HUES6 (cell line): ENCODE measurements around the gene PLEKHH1.

Experiments used
- H3K27ac ChIP-seq: 2 replicates; pipeline ENCODE4 v1.7.0; 2013; ENCODE audit warnings: low read depth, mild to moderate bottlenecking, low read length, inconsistent platforms
- H3K27me3 ChIP-seq: 2 replicates; pipeline ENCODE4 v1.6.1; 2013; ENCODE audit warnings: low read length; ENCODE audit not compliant: control insufficient read depth, insufficient read depth
- H3K36me3 ChIP-seq: 2 replicates; pipeline ENCODE4 v1.6.1; 2013; ENCODE audit warnings: low read length; ENCODE audit not compliant: control insufficient read depth, insufficient read depth
- H3K4me1 ChIP-seq: 2 replicates; pipeline ENCODE4 v1.6.1; 2013; ENCODE audit warnings: low read length; ENCODE audit not compliant: control insufficient read depth, insufficient read depth
- H3K4me3 ChIP-seq: 2 replicates; pipeline ENCODE4 v1.5.1; 2013; ENCODE audit warnings: low read depth, low read length
- H3K9ac ChIP-seq: one replicate; pipeline ENCODE4 v1.6.1; 2013; ENCODE audit warnings: mild to moderate bottlenecking, low read length
- H3K9me3 ChIP-seq: 2 replicates; pipeline ENCODE4 v1.6.1; 2013; ENCODE audit warnings: low read depth, low read length; ENCODE audit not compliant: control insufficient read depth, insufficient read depth

PLEKHH1 gene

DNA sequence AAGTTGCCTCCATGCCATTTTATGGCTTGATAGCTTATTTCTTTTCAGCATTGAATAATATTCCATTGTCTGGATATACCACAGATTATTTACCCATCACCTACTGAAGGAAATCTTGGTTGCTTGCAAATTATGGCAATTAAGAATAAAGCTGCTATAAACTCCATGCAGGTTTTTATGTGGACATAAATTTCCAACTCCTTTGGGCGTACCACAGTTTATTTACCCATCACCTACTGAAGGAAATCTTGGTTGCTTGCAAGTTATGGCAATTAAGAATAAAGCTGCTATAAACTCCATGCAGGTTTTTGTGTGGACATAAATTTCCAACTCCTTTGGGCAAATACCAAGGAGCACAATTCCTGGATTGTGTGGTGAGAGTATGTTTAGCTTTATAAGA, 12.6 kb upstream of the PLEKHH1 start:
- no peaks in the 10 kb centered on the region for H3K36me3 ChIP-seq
- peaks cover 50% of the 10 kb centered on the region for H3K27me3 ChIP-seq
- no peak overlapping the region for H3K27ac ChIP-seq
- H3K9ac ChIP-seq: no peak overlapping the region
- H3K9me3 ChIP-seq: no peaks in the 10 kb centered on the region
- H3K4me3 ChIP-seq: no peak overlapping the region
- 0 out of 2 replicates have a peak, but pooled peaks cover 4% of the 10 kb centered on the region for H3K4me1 ChIP-seq

GRCh38 chr14:67522270-67522669, 10.8 kb upstream of the PLEKHH1 start:
- no peaks in the 10 kb centered on the region for H3K36me3 ChIP-seq
- no peak overlapping the region for H3K27ac ChIP-seq
- no peak overlapping the region for H3K4me3 ChIP-seq
- no peak overlapping the region for H3K9ac ChIP-seq
- peaks cover 32% of the 10 kb centered on the region for H3K27me3 ChIP-seq
- peaks cover 4% of the 10 kb centered on the region; the same call in 1 of the 2 replicates for H3K4me1 ChIP-seq
- no peaks in the 10 kb centered on the region for H3K9me3 ChIP-seq

DNA sequence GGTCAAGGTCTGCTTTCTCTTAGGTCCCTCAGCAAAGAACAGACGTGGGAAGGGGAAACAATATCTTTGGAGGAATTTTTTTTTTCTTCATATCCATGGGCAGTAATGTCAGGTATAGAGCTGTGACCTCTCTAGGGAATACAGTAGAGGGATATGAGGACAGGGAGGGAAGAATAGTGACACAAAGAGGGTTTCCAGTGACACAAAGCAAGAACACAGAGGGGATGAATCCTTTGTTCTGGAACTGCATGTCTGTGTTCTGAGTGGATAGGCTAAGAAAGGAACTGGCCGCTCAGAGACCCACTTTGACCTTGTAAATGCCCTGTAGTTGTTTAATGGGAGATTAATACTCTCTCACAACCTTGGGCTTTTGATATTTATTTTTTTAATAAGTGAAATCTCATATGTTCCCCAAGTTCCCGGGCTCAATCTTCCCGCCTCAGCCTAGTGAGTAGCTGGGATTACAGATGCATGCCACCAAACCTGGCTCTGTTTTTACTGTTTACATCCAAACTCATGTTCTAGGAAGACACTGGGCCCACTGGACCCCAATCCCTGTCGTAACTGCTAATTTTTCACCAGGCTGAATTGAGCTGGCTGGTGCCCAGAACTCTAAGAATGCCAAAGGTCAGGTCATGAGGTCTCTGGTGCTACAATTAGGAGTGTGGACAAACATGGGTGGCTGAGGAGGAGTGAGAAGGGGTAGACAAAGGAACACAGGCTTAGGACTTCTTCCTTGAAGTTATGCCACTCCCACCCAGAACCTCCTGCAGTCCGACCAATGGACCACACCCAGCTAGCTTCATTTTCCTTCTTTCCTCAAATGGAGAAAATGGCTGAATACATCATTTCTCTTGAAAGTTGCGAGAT, 9.1 kb upstream of the PLEKHH1 start:
- Histone ChIP-seq H3K9ac (no peak overlapping the region), H3K27ac (no peak overlapping the region), H3K36me3 (no peaks in the 10 kb centered on the region), H3K9me3 (no peaks in the 10 kb centered on the region), H3K4me1 (peaks cover 4% of the 10 kb centered on the region; the same call in 1 of the 2 replicates), H3K4me3 (no peak overlapping the region), H3K27me3 (peaks cover 15% of the 10 kb centered on the region)

DNA sequence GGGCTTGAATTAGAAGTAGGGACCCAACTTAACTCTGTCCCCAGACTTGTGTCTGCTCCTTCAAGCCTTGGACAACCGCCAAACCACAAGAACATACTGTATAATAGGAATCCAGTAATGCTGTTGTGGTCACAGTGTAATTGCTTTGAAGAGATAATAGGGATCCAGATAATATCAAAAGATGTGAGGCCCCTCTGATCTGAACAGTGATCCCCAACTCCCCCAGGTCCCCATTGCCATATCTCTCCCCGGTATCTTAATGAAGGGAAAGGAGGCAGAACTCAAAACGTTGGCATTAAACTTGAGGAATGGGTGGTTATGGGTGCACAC, 8.5 kb upstream of the PLEKHH1 start:
- no peaks in the 10 kb centered on the region for H3K9me3 ChIP-seq
- H3K36me3 ChIP-seq: no peaks in the 10 kb centered on the region
- H3K4me3 ChIP-seq: no peak overlapping the region
- H3K27me3 ChIP-seq: peaks cover 9% of the 10 kb centered on the region
- peaks cover 4% of the 10 kb centered on the region; the same call in 1 of the 2 replicates for H3K4me1 ChIP-seq
- no peak overlapping the region for H3K27ac ChIP-seq
- H3K9ac ChIP-seq: no peak overlapping the region

DNA sequence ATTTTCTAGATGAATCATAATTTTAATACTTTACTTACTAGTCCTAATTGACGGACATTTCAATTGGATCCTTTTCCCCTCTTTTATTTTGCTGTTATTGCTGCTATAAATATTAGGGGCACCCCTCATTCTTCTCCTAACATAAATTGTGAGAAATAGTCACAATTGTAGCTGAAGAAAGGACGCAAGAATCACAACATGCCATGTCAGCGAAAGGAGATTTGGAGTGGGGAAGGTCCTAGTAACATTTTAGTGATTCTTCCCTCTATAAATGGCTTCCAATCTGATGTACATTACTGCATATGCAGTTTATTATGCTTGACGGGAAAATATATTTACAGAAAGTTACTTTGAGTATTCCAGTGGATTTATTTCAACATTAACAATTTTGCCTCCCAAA, 7.7 kb upstream of the PLEKHH1 start:
- no peak overlapping the region for H3K9ac ChIP-seq
- H3K27ac ChIP-seq: no peak overlapping the region
- H3K4me1 ChIP-seq: peaks cover 4% of the 10 kb centered on the region; the same call in 1 of the 2 replicates
- no peak overlapping the region for H3K4me3 ChIP-seq
- H3K9me3 ChIP-seq: no peaks in the 10 kb centered on the region
- H3K27me3 ChIP-seq: peaks cover 6% of the 10 kb centered on the region; the same call in 1 of the 2 replicates
- no peaks in the 10 kb centered on the region for H3K36me3 ChIP-seq

- no peaks in the 10 kb centered on the region for H3K36me3 ChIP-seq
- peaks cover 4% of the 10 kb centered on the region; the same call in 1 of the 2 replicates for H3K4me1 ChIP-seq
- no peak overlapping the region for H3K4me3 ChIP-seq
- H3K9me3 ChIP-seq: no peaks in the 10 kb centered on the region
- H3K27ac ChIP-seq: no peak overlapping the region
- H3K9ac ChIP-seq: no peak overlapping the region
- 0 out of 2 replicates have a peak, but pooled peaks cover under 1% of the 10 kb centered on the region for H3K27me3 ChIP-seq
These were observed 6.9 kb upstream of the PLEKHH1 start for GRCh38 chr14:67526181-67526580.

GRCh38 chr14:67526676-67527459, 6.2 kb upstream of the PLEKHH1 start:
- Histone ChIP-seq H3K9ac (no peak overlapping the region), H3K9me3 (no peaks in the 10 kb centered on the region), H3K4me3 (no peak overlapping the region), H3K36me3 (no peaks in the 10 kb centered on the region), H3K27me3 (no peaks in the 10 kb centered on the region), H3K4me1 (peaks cover 4% of the 10 kb centered on the region; the same call in 1 of the 2 replicates), H3K27ac (no peak overlapping the region)

DNA sequence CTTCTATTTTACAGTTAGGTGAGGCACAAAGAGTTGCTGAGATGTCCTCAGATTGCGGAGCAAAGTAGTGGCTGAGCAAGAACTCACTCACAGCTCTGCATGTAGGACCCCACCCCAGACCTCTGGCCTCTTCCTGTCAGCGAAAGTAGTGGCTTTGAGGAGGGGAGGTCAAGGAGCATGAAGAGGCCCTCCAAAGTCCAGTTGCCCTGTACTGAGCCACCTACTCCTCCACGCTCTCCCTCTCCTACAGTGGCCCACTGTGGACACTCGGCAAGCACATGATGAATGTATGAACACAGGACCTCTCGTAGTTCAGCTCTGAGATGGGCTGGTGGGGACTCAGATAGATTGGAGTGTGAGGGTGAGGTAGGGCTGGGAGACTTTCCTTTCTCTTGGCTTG, 5.3 kb upstream of the PLEKHH1 start:
- H3K9me3 ChIP-seq: no peaks in the 10 kb centered on the region
- H3K9ac ChIP-seq: no peak overlapping the region
- H3K4me3 ChIP-seq: no peak overlapping the region
- no peaks in the 10 kb centered on the region for H3K27me3 ChIP-seq
- no peak overlapping the region for H3K27ac ChIP-seq
- H3K36me3 ChIP-seq: no peaks in the 10 kb centered on the region
- H3K4me1 ChIP-seq: peaks cover 13% of the 10 kb centered on the region; the same call in 1 of the 2 replicates

DNA sequence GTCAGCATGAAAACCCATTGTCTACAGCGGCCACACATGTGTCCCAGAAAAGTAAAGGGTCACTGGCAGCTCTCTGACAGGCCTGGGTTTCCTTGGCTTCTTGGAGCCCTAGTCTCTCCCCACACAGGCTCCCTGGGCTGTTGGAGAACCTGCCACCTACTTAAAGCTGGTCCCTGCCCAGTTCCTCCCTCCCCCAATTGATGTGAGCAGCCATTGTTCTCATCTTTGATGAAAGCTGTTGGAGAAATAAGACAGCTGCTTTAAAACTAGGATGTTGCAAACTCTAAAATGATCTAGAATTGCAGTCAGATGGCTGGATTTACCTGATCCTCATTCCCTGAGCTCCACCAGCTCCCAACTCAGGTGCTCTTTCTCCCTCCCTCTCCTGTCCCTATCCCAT, 4.8 kb upstream of the PLEKHH1 start:
- Histone ChIP-seq H3K4me1 (peaks cover 13% of the 10 kb centered on the region; the same call in 1 of the 2 replicates), H3K36me3 (no peaks in the 10 kb centered on the region), H3K9ac (no peak overlapping the region), H3K4me3 (no peak overlapping the region), H3K27ac (no peak overlapping the region), H3K27me3 (no peaks in the 10 kb centered on the region), H3K9me3 (no peaks in the 10 kb centered on the region)

DNA sequence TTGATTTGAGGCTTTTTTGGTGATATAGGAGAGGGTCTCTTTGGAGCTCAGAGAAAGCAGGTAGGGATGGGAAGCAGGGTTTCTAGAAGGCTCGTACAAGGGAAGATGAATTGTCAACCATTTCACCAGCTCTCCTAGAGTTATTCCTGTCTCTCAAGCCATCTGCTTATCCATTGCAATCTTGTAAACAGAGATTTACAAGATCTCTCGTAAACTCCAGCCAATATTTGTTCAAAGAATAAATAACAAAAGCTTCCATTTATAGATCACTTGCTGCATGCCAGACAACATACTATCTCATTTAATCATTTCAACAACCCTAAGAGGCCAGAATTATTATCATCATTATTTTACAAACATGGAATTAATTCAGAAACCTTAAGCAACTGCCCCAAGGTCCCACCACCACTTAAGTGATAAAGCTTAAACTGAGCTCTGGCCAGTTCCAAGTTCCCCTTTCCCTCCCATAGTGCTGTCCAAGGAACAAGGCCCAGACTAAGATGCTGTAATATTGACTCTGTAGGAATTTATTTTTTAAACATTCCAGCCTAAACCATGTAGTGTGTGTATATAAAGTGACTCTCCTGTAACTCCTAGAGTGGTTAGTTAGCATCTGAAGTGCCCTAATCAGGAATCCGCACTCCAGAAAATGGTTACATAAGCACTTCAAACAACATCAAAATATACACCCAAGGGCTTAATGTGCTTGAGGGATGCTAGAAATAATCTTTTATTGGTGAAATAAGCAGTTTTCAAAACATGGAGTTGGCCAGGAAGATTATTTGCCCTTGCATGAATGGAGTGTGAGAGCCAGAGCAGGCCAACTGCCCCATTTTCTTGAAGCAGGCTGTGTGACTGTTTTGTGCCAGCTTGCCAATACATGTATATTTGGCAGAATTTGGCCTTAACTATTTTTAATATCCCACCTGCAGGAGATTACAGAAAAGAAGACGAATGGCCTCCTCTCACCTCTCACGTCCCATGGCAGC, 2.8 kb upstream of the PLEKHH1 start:
- Histone ChIP-seq H3K27ac (no peak overlapping the region), H3K9me3 (no peaks in the 10 kb centered on the region), H3K27me3 (no peaks in the 10 kb centered on the region), H3K4me3 (no peak overlapping the region), H3K4me1 (peaks cover 13% of the 10 kb centered on the region; the same call in 1 of the 2 replicates), H3K9ac (no peak overlapping the region), H3K36me3 (no peaks in the 10 kb centered on the region)
